ENCODE results near the gene MYL11.
A peak's percentile ranks its signal among the peaks of the same experiment; 100 is the strongest.

Gene MYL11

GRCh38 chr16:30416624-30417528 is 42.3 kb downstream of the MYL11 start:
- peak overlapping the region; percentile 43 to 59 for H3K4me3 ChIP-seq (replicated peaks in 1 of 2; ENCODE audit: low read depth in 2 of 2, low read length in 2 of 2)
- DNase-seq (ENCODE audit: low read depth in 2 of 2) = peak in 1 of 2 donors; percentile 5
- TF ChIP-seq, protein P1, sequence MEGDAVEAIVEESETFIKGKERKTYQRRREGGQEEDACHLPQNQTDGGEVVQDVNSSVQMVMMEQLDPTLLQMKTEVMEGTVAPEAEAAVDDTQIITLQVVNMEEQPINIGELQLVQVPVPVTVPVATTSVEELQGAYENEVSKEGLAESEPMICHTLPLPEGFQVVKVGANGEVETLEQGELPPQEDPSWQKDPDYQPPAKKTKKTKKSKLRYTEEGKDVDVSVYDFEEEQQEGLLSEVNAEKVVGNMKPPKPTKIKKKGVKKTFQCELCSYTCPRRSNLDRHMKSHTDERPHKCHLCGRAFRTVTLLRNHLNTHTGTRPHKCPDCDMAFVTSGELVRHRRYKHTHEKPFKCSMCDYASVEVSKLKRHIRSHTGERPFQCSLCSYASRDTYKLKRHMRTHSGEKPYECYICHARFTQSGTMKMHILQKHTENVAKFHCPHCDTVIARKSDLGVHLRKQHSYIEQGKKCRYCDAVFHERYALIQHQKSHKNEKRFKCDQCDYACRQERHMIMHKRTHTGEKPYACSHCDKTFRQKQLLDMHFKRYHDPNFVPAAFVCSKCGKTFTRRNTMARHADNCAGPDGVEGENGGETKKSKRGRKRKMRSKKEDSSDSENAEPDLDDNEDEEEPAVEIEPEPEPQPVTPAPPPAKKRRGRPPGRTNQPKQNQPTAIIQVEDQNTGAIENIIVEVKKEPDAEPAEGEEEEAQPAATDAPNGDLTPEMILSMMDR (IDR thresholded peaks at IDR 0.05; ENCODE audit: low read depth, low read length) = no peak

DNA sequence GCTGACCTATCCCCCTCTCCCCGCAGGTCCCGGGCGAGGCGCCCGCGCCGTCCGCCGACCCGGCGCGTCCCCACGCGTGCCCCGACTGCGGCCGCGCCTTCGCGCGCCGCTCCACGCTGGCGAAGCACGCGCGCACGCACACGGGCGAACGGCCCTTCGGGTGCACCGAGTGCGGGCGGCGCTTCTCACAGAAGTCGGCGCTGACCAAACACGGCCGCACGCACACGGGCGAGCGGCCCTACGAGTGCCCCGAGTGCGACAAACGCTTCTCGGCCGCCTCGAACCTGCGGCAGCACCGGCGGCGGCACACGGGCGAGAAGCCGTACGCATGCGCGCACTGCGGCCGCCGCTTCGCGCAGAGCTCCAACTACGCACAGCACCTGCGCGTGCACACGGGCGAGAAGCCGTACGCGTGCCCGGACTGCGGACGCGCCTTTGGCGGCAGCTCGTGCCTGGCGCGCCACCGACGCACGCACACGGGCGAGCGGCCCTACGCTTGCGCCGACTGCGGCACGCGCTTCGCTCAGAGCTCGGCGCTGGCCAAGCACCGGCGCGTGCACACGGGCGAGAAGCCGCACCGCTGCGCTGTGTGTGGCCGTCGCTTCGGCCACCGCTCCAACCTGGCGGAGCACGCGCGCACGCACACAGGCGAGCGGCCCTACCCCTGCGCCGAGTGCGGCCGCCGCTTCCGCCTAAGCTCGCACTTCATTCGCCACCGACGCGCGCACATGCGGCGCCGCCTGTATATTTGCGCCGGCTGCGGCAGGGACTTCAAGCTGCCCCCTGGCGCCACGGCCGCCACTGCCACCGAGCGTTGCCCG is 43.1 kb downstream of the MYL11 start:
- TF ChIP-seq, protein P1 (IDR thresholded peaks at IDR 0.05; ENCODE audit: low read depth, low read length) = no peak
- peak overlapping the region; percentile 43 to 59 for H3K4me3 ChIP-seq (replicated peaks in 1 of 2; ENCODE audit: low read depth in 2 of 2, low read length in 2 of 2)
- DNase-seq (ENCODE audit: low read depth in 2 of 2) = peak; percentile 88 to 95

DNA sequence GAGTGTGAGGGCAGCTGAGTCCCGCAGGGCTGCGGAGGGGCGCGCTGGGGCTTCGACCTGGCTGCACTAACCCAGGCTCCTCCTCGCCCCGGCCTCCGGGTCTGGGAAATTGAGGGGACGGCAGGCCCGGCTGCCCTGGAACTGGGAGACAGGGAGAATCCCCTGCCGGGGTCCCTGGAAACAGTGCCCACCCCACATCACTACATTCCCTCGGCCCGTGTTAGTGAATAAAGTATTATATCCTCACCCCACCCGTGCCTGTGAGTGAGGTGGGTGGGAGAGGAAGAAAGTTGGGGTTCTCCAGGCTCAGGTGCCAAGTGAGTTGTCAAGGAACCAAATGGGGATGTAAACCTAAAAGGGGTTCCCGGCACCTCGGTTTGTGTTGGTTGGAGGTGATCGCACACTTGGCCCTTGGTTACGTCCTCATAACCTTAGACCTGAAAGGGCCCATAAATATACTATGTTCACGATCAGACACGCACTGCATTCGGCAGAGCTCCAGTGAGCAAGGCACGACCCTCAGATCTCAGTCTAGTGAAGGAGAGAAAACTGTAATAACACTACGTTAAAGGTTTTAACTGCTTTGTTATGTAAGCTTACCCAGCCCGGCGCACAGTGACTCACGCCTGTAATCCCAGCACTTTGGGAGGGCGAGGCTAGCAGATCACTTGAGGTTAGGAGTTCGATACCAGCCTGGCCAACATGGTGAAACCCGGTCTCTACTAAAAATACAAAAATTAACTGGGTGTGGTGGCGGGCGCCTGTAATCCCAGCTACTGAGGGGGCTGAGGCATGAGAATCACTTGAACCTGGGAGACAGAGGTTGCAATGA is 44.0 kb downstream of the MYL11 start:
- DNase-seq (ENCODE audit: low read depth in 2 of 2) = no peak
- TF ChIP-seq, protein P1 (IDR thresholded peaks at IDR 0.05; ENCODE audit: low read depth, low read length) = no peak
- peak overlapping the region; percentile 22 to 59 for H3K4me3 ChIP-seq (replicated peaks in 1 of 2; ENCODE audit: low read depth in 2 of 2, low read length in 2 of 2)

DNA sequence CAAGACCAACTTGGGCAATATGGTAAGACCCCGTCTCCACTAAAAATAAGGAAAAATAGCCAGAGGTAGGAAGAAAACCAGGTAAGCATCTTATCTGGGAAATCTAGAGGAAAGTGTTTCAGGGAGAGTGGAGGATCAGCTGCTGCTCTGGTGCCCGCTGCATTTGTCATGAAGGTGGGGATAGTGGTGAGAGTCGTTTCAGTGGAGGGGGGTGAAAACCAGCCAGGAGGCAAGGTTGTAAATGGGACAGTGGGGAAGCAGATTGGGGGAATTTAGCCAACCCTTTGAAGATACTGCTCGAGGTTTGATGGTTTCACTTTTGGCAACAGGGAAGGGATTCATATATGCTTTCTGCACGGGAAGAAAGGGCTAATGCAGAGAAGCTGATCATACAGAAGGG is 46.4 kb downstream of the MYL11 start:
- TF ChIP-seq, protein P1 (IDR thresholded peaks at IDR 0.05; ENCODE audit: low read depth, low read length) = no peak
- no peak for DNase-seq (ENCODE audit: low read depth in 2 of 2)
- no peak overlapping the region for H3K4me3 ChIP-seq (replicated peaks in 1 of 2; ENCODE audit: low read depth in 2 of 2, low read length in 2 of 2)

Data from cardiac fibroblast (primary cell).